GM21825 (cell line): ENCODE measurements around the gene PTRH1.
"Not testable (repeated sequence)": the region's sequence is repeated elsewhere in the genome, so short reads cannot be mapped to it uniquely, and the experiment has no call there.

Experiments used
- ATAC-seq: cut with Tn5 transposase; IDR thresholded peaks from one replicate; pipeline ENCODE4 v1.9.1; 2021; ENCODE audit warnings: mild to moderate bottlenecking, moderate library complexity; ENCODE audit not compliant: unreplicated experiment

The PTRH1 gene, protein sequence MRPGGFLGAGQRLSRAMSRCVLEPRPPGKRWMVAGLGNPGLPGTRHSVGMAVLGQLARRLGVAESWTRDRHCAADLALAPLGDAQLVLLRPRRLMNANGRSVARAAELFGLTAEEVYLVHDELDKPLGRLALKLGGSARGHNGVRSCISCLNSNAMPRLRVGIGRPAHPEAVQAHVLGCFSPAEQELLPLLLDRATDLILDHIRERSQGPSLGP

GRCh38 chr9:127715470-127716337 is at the start of gene PTRH1, which contains the start of gene TTC16:
Gene PTRH1 (minus strand): TSS chr9:127715663. CDS start chr9:127715639, 24 bp downstream.
Gene TTC16 (plus strand): TSS chr9:127716079. CDS start chr9:127716146, 67 bp downstream.
- peak; percentile 84 for ATAC-seq

DNA sequence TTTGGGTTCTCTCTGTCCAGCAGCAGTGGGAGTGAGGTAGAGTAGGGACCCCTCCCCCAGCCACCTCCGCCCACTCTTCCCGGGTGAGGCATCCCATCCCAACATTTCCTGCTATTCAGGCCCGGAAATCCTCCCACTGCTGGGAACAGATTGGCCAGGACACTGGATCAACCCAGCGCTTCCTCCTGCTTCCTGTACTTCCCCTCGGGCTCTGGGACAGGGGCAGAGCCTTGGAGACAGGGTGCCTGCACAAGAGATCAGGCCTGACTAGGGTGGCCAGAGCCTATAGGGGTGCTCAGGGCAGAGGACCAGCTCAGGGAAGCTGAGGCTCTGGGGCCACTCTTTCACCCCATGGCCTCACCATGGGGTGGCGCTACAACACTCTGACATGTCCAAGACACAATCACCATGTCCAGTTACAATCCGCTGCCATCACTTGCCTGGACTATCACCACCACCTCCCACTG is 48.5 kb upstream of the PTRH1 start:
- ATAC-seq: no peak

- no peak for ATAC-seq
Observed at GRCh38 chr9:127762111-127762676, 46.7 kb upstream of the PTRH1 start.

DNA sequence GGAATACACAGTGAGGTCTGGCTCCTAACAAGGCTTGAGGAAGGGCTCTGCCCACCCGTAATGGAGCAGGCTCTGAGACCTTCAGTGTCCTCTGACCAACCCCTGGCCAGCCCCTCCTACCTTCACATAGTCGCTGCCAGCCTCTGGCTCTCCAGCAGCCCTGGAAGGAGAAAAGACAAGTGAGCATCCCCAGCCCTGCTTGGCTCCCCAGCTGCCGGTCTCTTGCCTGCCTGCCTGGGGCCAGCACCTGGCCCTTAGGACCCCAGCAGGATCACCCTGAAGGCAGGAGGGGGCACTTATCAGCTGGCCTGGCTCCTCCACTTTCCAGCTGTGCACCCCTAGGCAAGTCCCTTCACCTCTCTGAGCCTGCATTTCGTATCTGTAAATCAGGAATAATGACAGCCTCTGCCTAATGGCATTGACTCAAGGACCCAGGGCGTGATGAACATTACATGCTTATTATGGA is 46.1 kb upstream of the PTRH1 start:
- no peak for ATAC-seq

GRCh38 chr9:127761061-127761460 is 45.6 kb upstream of the PTRH1 start:
- no peak for ATAC-seq

DNA sequence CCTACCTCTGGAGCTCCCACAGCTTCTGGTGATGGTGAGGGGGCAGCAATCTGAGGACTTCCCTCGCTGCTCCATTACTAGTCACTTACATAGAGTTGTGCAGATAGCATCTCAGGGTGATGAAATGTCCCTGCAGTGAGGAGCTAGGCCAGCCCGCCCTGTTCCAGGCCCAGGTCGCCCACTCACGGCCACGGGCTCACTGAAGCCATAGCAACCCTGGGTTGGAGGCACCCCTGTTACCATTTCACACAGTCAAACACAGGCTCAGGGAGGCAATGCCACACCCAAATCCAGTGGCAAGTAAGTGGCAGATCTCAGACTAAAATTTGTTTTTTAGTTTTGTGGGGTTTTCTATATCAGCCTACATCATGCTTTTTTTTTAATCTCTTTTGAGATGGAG is 43.4 kb upstream of the PTRH1 start:
- ATAC-seq: no peak

DNA sequence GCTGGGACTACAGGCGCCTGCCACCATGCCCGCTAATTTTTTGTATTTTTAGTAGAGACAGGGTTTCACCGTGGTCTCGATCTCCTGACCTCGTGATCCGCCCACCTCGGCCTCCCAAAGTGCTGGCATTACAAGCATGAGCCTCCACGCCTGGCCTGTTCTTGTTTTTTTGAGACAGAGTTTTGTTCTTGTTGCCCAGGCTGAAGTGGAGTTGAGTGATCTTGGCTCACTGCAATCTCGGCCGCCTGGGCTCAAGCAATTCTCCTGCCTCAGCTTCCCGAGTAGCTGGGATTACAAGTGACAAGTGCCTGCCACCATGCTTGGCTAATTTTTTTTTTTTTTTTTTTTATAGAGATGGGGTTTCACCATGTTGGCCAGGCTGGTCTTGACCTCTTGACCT is 41.3 kb upstream of the PTRH1 start:
- not testable (repeated sequence) for ATAC-seq

GRCh38 chr9:127756233-127756632 is 40.8 kb upstream of the PTRH1 start:
- ATAC-seq: no peak

GRCh38 chr9:127755061-127756060 is 39.9 kb upstream of the PTRH1 start:
- no peak for ATAC-seq

- ATAC-seq: no peak
Observed at GRCh38 chr9:127754099-127755060, 38.9 kb upstream of the PTRH1 start.

DNA sequence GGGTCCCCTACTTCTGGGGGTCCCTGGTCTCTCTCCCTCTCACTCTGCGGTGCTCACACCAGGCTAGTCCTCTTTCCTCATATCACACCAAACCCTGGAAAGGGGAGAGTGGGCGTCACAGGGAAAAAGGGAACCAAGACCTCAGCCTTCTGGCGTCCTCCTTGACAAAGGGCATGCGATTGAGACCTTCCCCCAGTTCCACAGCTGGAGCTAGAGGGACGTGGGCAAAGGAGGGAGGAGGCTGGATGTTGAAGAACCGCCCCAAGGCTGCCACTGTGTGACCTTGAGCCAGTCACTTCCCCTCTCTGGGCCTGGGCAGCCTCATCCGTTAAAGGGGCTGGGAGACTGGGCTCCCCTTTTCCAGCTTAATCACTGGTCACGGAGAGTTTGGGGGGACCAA is 38.2 kb upstream of the PTRH1 start:
- no peak for ATAC-seq

GRCh38 chr9:127753148-127753547 is 37.7 kb upstream of the PTRH1 start:
- ATAC-seq: no peak

GRCh38 chr9:127751269-127752054 is 36.0 kb upstream of the PTRH1 start:
- no peak for ATAC-seq

- no peak for ATAC-seq
Observed at GRCh38 chr9:127749090-127749787, 33.8 kb upstream of the PTRH1 start.

DNA sequence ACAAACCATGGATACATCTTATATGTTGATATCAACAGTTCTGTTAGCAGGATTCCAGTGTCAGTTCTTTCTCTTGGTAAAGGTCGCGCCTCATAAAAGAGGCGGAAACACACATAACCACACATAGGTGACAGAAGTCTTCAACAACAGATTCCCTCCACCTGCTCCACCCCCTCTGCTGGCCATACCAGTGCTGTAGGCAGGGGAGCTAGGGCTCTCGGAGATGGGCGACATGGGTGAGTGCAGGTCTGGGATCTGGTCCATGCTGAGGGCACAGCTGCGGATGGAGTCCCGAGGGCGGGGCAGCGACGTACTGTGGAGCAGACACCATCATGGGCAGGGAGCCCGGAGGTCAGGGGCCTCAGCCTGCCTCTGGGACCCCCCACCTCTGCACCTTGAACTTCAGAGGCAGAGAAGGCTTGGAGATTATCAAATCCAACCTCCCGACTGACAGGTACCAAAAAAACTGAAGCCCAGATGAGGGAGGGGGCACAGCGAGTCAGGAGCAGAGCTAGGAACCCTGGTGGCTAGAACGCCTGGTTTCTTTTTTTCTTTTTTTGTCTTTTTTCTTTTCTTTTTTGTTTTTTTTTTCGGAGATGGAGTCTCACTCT is 31.6 kb upstream of the PTRH1 start:
- no peak for ATAC-seq

DNA sequence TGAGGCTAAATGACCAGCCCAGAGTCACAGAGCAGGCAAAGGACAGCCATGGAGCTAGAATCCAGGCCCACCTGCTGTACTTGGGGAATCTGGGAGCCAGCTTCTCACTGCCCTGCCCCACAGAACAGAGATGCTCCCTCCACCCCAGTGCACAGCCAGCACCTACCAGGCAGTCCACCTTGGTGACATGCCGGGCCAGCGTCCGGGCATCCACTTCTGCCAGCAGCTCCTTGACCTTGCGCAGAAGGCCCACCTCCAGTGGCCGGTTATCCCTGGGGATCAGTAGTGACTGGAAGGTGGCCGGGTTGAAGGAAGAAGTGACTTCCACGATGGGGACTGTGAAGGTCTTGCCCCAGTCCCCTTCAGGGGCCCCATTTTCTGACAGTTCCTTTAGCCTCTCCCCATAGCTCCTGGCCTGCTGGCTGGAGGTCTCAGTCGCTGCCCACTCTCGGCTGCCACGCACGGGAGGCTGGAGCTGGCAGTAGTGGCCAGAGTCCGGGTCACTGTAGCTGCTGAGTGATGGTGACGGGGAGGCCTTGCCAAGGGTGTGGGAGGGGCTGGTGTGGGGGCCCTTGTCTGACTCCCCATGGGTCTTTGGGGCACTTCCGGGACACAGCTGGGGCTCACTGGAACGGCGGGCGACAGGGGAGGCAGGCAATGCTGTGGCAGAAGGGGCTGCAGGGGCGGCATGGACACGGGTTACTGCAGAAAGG is 29.1 kb upstream of the PTRH1 start:
- ATAC-seq: no peak
